ENCODE data around the gene INSL3.
"Not testable (repeated sequence)": the region's sequence is repeated elsewhere in the genome, so short reads cannot be mapped to it uniquely, and the experiment has no call there.

Gene INSL3

DNA sequence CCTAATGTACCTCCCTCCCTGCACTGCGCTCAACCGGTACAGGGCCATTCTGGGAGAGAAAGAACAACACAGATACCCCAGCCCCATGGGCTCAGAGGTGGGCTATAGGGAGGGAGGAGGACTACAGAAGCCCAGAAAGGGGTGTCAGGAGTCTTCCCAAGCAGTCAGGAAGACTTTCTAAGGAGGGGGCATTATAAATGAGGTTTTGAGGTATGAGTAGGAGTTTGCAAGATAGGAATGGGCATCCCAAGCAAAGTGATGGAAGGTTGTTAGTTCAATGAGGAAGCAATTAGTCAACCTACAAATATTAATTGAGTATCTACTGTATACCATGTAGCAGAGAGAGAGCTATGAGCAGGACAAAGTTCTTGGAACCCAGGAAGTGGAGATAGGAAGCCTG, 32.7 kb downstream of the INSL3 start:
- DNase-seq = no peak

DNA sequence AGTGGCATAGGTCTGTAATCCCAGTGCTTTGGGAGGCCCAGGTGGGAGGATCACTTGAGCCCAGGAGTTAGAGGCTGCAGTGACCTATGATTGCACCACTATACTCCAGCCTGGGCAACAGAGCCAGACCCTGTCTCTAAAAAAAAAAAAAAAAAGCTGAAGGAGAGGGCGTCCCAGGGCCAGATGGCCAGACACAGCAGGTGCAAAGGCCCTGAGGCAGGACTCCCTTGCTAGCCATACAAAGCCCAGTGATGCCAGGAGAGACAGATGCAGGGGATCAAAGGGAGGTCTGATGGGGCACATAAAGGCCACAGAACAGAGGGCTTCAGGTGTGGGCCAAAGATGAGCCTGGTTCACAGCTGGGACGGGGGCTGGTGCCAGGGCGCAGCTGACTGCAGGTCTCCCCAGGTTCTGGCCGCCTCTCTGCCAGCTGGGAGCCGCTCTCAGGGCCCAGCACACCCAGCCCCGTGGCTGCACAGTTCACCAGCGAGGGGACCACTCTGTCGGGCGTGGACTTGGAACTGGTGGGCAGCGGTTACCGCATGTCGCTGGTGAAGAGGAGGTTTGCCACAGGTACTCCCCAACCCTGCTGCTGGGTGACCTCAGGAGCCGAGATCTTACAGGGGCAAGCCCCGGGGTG, 33.9 kb downstream of the INSL3 start:
- DNase-seq = no peak

DNA sequence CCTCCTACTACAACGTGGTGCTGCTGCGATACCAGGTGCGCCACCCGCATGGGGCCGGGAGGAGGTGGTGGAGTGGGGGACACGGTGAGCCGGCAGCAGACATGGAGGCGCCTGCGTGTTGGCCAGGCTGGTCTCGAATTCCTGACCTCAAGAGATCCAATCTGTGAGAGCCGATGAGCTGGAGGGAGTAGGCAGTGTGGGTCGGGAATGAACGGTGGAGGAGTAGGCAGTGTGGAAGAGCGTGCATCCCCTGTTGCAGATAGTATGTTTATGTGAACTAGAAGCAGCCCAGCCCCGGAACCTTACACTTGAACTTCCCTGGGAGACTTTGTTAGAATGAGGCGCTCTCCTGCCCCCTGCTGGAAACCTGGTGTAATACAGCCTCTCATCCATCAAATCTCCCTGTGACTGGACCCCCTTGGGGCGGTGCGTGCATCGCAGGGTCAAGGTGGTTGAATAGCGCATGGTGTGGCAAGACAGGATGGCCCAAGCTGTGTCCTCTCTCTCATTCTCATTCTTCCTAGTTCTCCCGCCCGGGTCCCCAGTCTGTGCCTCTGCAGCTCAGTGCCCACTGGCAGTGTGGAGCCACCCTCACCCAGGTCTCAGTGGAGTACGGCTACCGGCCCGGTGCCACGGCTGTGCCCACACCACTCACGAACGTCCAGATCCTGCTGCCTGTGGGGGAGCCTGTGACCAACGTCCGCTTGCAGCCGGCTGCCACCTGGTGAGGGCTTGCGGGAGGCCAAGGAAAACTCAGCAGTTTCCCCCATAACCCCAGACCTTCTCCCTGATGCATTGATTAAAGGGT, 36.9 kb downstream of the INSL3 start:
- DNase-seq = peak in 41 of 56 donors; percentile 4 to 78 (median 27)

GRCh38 chr19:17783721-17784120, 37.6 kb downstream of the INSL3 start:
- not testable (repeated sequence) for DNase-seq

DNA sequence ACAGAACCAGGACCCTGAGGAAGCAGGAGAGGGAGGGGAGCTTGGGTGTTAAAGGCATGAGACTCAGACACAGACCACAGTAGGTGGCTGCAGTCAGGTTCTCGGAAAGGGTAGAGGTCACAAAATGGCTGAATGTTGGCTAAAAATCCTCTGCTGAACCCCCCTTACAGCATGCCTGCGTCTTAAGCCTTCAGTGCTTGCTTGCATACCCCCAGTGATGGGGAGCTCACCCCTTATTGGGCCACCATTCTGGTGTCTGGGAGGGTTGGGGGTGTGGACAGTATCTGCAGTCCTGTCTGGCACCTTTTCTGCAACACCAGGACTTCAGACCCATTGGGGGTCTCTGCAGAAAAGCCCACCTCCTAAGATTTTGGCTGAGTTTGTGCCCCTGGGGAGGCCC, 40.5 kb downstream of the INSL3 start:
- no peak for DNase-seq

GRCh38 chr19:17778968-17779929, 42.1 kb downstream of the INSL3 start:
- peak in 33 of 56 donors; percentile 7 to 68 (median 31) for DNase-seq

DNA sequence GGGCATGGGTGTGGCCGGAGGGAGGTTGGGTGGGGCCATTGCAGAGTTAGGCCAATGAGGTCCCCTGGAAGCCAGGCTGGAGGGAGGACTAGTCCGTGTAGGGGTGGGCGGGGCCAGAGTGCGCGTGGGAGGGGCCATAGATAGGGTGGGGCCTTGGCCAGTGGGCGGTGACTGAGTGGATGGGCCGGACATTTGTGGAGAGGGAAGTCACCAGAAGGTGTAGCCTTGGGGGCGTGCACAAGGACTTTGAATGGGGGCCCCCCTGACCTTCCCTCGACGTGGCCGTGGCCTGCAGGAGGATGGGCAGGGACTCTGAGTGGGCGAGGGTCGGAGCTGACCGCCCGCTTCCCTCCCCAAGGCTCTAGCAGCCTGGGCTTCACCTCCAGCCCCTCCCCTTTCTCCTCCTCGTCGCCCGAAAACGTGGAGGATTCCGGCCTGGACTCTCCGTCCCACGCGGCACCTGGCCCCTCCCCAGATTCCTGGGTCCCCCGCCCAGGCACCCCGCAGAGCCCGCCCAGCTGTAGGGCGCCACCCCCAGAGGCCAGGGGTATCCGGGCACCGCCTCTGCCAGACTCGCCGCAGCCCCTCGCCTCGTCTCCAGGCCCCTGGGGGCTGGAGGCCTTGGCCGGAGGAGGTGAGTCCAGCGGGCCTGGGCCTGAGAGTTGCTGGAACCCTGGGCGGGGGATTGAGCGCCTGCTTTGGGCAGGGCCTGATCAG, 42.9 kb downstream of the INSL3 start:
- DNase-seq = peak in 18 of 56 donors; percentile 1 to 83 (median 20)

DNA sequence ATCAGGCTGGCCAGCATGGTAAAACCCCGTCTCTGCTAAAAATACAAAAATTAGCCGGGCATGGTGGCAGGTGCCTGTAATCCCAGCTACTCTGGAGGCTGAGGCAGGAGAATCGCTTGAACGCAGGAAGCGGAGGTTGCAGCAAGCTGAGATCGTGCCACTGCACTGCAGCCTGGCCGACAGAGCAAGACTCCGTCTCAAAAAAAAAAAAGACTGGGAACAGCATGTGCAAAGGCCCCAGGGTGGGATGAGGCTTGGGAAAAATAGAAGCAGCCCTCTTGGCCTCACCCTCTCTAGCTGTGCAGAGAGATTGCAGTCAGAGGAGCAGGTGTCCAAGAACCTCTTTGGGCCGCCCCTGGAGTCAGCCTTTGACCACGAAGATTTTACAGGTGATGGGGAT, 43.5 kb downstream of the INSL3 start:
- not testable (repeated sequence) for DNase-seq

- DNase-seq = no peak
Observed at GRCh38 chr19:17775991-17776803, 45.1 kb downstream of the INSL3 start.

GRCh38 chr19:17775245-17775927, 45.9 kb downstream of the INSL3 start:
- peak in 8 of 56 donors; percentile 1 to 32 (median 12) for DNase-seq

DNA sequence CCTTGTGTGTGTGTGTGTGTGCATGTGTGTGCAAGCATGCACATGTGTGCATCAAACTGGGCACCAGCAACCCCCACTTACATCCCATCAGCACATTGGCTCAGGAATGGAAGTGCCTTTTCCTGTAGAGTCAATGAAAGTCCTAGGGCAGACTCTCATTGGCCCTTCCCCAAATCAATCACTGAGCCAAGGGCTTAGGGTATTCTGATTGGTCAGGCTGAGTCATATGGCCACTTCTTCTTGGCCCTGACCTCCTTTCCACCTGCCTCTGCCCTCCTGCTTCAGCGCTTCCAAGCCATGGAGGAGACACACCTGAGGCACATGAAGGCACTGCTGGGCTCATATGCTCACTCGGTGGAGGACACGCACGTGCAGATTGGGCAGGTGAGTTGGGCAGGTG, 49.1 kb downstream of the INSL3 start:
- no peak for DNase-seq

GRCh38 chr19:17770613-17771012, 50.7 kb downstream of the INSL3 start:
- DNase-seq = no peak

- DNase-seq = peak in 5 of 56 donors; percentile 4 to 20 (median 9)
Observed at GRCh38 chr19:17767559-17767958, 53.8 kb downstream of the INSL3 start.

DNA sequence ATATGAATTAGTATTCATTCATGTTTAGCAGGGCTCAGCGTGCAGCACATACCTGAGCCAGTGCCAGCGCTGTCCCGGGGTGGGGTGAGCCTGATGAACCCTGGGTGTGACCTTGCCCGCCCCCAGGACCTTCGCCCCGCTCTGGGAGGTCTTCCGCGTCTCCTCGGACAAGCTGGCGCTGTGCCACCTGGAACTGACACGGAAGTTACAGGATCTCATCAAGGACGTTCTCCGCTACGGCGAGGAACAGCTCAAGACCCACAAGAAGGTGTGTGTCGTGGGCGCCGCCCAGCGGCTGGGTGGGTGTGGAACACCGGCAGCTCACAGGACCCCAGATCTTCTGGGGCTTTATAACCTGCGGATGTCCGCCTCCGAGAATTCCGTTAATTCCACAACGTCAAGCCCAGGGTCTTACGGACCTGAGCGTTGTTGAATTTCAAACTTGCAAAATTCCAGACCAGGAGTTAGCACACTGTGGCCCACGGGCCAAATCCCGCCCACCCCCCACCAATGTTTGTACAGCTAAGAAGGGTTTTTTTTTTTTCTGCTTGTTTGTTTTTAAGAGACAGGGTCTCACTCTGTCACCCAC, 54.7 kb downstream of the INSL3 start:
- DNase-seq = peak in 46 of 56 donors; percentile 7 to 92 (median 45)
